GM12872 (cell line): ENCODE results near the gene KLC1.

ENCODE experiments used
- TF ChIP-seq, protein P1 (sequence below): IDR thresholded peaks from 3 replicates; pipeline ENCODE4 v1.5.1; 2011; ENCODE audit warnings: low read depth, mild to moderate bottlenecking, low read length, moderate library complexity; ENCODE audit not compliant: insufficient read depth

The KLC1 gene

DNA sequence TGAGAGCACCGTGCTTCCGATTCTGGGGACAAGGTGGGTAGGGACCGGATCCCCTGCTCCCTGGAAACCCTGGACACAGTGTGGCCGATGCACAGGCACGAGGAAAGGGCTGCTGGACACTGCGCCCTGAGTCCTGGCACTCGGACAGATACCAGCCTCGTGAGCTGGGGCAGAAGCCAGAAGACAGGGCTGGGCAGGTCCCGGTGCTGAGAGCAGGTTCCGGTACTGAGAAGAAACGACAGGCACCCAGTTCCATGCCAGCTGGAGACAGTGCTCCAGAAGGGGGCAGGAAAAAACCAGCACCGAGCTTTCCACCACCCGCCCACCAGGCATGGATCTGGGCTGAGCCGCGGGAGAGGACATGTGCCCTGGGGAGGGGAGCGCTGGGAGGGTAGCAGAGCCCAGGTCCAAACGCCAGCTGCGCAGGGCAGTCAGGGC, 79.8 kb downstream of the KLC1 start:
- TF ChIP-seq, protein P1, sequence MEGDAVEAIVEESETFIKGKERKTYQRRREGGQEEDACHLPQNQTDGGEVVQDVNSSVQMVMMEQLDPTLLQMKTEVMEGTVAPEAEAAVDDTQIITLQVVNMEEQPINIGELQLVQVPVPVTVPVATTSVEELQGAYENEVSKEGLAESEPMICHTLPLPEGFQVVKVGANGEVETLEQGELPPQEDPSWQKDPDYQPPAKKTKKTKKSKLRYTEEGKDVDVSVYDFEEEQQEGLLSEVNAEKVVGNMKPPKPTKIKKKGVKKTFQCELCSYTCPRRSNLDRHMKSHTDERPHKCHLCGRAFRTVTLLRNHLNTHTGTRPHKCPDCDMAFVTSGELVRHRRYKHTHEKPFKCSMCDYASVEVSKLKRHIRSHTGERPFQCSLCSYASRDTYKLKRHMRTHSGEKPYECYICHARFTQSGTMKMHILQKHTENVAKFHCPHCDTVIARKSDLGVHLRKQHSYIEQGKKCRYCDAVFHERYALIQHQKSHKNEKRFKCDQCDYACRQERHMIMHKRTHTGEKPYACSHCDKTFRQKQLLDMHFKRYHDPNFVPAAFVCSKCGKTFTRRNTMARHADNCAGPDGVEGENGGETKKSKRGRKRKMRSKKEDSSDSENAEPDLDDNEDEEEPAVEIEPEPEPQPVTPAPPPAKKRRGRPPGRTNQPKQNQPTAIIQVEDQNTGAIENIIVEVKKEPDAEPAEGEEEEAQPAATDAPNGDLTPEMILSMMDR = no peak

DNA sequence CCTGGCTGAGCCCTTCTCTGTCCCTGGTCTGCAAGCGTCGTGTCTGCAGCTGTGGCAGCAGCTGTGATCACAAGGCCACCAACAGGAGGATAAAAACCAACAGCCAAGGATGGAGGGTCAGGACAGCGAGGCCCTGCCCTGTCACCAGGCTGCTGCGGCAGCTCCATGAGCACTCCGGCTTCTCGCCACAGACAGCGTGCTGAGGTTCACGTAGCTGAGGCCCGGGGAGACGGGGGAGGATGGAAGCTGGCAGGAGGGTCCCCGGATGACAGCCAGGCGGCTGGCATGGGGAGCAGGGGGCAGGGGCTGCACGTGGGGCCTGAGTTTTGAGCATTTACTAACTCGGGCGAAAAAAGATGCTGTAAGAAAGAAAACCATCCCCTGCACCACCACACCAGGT, 80.8 kb downstream of the KLC1 start:
- TF ChIP-seq, protein P1 = no peak

- TF ChIP-seq, protein P1 = no peak
These were observed 81.9 kb downstream of the KLC1 start for GRCh38 chr14:103710771-103711377.

DNA sequence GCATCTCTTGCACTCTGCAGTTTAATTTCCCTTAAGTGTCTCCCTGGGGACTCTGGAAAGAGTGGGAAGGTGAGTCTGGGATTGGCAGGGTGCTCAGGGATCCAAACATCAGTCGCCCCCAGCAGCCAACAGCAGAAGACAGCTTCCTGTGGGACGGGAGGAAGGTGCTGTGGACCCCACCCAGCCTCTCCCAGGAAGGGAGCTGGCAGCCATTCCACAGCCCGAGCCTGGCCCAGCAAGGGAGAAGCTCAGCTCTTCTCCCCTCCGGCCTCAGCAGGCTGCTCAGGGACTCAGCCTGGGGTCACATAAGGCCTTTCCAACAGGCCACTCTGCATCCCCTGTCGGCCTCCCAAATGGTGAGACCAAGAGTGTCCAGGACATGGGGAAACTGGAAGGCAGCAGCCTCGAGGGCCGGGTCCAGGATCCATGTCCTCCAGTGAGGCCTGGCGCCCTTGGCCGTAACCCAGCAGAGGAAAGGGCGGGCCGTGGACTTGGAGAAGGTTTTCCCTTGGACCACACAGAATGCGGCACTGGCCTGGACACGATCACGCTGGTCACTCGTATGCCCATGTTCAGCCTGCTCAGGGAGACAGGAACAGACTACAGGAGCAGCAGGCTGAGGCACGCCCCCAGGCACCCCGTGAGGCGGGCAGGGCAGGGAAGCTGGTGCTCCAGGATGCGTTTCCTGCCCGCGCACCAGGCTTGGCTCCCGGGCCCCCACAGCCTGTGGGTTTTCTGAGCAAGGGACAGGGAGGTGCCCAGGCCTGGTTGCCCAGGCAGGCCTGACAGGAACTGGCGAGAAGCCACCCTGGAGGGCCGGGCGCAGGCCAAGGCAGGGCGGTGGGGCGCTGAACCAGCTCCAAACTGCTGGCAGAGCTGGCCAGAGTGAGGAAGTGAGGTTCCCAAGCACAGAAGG, 82.8 kb downstream of the KLC1 start:
- TF ChIP-seq, protein P1 = no peak

GRCh38 chr14:103712633-103713247, 83.7 kb downstream of the KLC1 start:
- TF ChIP-seq, protein P1 = no peak

DNA sequence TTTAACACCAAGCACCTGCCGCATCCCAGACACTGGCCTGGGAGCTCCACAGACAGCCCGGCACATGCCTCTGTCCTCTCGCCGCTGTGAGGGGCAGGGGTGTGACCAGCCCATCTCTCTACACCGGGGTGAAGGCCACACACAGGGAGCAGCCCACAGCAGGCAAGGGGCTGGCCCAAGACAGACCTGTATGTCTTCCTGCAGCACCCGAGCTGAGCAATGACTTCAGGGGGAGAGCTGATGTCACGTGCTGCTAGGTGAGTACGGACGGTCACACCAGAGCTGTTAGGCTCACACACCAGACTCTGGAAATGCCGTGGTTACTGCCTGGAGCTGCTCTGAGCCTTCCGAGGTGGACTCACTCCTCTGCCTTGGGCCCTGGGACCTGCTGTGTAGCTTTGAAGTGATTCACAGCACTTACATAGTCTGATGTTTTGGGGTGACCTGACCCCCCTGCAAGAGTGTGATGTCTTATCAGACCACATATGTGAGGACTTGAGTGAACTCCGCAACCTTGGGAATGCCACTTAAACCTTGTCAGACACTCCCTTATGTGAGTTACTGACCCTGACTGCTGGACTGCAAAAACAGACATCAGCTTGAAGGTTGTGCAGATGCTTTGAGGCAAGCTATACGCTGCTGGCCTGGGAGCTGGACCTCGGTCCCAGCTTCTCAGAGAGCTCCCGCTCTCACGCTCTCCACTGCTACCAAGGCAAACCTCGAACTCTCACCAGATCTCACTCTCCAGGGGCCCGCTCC, 84.5 kb downstream of the KLC1 start:
- TF ChIP-seq, protein P1 = no peak
